H1 (cell line): Measurements from ENCODE around the gene H1-8. TPM values are rescaled to one million over a fixed set of nuclear protein-coding genes. Genes with fewer than 3 reads are reported as not detected.

ENCODE experiments used
- BRCA1 ChIP-seq: IDR thresholded peaks from 2 replicates; pipeline ENCODE4 v1.6.1; 2012; ENCODE audit warnings: low read depth, low read length, improper control_type of control experiment
- POLR2AphosphoS5 ChIP-seq: IDR thresholded peaks from 2 replicates; pipeline ENCODE4 v1.6.1; 2011; ENCODE audit warnings: low read depth, low read length
- polyA plus RNA-seq, 7 experiments: library from polyadenylated mRNA; depleted of rRNA in 3 of 7; stranded (reverse) in 5 of 7; unstranded in 2 of 7; fragments of >200 nt in 5 of 7; fragments of 200-250 nt in 2 of 7; gene quantifications; 1 replicate in 5 of 7; 2 replicates in 1 of 7; 4 replicates in 1 of 7; pipeline versions ENCODE4 v1.2.1 to v1.2.3, GENCODE V29; 2011 to 2013; ENCODE audit warnings: missing spikeins in 2 of 7, mixed read lengths in 2 of 7
- total RNA-seq: library from RNA; stranded (reverse); fragmentation: NEBNext Ultra II Directional; extraction: Animal tissue kit (Norgen Biotek cat#: 25700); gene quantifications from 2 replicates; pipeline ENCODE4 v1.2.1, GENCODE V29; 2021

Gene H1-8
- total and polyA plus RNA-seq, 2 of the 8 experiments (the other 6 are each of a cell fraction or from before 2014, with no cell fraction given) = not detected

DNA sequence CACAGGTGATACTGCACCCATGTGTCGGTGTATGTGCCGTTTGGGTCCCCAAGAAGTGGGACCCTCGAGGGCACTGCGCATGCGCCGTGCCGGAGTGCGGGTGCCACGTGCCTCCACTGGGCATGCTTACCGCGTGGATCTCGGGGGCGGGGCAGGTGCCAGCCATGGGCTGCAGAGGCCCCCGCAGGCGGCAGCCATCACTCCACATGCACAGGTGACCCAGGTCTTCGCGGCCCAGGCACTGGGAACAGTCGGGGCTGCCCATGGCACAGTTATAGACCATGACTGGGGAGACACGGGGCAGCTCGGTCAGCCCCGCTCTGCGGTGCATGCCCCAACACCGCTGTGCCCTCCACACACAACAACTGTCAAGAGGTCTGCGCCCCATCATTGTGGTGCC lies 31.2 kb downstream of the H1-8 start (continued):
- TF ChIP-seq BRCA1 = no peak
- no peak for TF ChIP-seq POLR2AphosphoS5
